Measurements from ENCODE around the gene RASAL3. TPM values are rescaled to one million over a fixed set of nuclear protein-coding genes. Genes with fewer than 3 reads are reported as not detected.

Gene RASAL3
- total RNA-seq, 2 donors from 2014 or later = 2.8 to 4.3 TPM

DNA sequence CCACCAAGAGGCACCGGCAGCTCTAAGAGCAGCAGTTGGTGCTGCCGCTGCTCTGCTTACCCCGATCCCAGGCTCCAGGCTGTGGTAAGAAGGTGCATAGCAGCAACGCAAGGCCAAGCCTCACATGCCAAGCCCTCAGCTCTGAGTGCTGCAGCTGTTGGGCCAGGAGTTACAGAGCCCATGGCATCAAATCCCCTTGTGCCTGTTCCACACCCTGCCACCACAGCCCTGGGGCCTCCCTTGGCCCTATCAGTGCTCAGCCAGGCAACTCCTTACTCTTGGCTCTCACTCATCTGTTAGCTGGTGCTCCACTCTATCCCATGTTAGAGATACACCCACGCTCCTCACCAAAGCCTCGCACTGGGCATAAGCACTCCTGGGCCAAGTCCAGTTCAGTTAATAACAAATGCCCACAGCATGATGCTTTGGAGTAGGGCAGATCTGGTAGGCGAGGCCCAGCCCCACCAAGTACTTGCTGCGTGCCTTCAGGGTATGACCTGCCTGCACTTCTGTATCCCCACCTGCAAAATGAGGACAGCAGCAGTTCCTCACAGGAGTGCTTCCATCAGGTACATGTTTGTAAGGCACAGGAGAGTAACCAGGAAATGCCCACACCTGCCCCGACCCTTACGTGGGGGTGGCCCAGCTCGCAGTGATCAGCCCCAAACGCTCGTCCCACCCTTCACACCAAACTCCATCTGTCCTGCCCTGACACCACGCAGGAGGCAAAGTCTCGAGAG, 61.8 kb downstream of the RASAL3 start:
- Histone ChIP-seq H3K36me3 (peaks cover 13 to 30% of the 10 kb centered on the region in 2 donors), H3K4me3 (no peak overlapping the region), H3K27ac (peak overlapping the region; percentile 19 to 62), H3K9me3 (no peaks in the 10 kb centered on the region), H3K27me3 (replicated peaks; ENCODE audit: insufficient read depth) (no peaks in the 10 kb centered on the region), H3K4me1 (replicated peaks) (no peaks in the 10 kb centered on the region)
- intact Hi-C loops (cut with DNase I) = no loop called here
- TF ChIP-seq POLR2AphosphoS5 (IDR thresholded peaks at IDR 0.05) (no peak), POLR2A (IDR thresholded peaks at IDR 0.05) (no peak)
- TF ChIP-seq, protein P1, sequence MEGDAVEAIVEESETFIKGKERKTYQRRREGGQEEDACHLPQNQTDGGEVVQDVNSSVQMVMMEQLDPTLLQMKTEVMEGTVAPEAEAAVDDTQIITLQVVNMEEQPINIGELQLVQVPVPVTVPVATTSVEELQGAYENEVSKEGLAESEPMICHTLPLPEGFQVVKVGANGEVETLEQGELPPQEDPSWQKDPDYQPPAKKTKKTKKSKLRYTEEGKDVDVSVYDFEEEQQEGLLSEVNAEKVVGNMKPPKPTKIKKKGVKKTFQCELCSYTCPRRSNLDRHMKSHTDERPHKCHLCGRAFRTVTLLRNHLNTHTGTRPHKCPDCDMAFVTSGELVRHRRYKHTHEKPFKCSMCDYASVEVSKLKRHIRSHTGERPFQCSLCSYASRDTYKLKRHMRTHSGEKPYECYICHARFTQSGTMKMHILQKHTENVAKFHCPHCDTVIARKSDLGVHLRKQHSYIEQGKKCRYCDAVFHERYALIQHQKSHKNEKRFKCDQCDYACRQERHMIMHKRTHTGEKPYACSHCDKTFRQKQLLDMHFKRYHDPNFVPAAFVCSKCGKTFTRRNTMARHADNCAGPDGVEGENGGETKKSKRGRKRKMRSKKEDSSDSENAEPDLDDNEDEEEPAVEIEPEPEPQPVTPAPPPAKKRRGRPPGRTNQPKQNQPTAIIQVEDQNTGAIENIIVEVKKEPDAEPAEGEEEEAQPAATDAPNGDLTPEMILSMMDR (IDR thresholded peaks at IDR 0.05) = no peak
- no peak for DNase-seq (ENCODE audit: low spot score)
- WGBS = 87% methylated on average over 15 of the region's 15 CpGs

MicroRNAs encoded within 50 kb of the gene (microRNA counts, 767-probe panel; counts per million panel counts)
- 0 to 431 counts per million in 2 donors for microRNA hsa-miR-1470

Small RNA genes lying within 50 kb of the gene (microRNA-seq; reads per million reads assigned to microRNA genes)
- not detected for gene MIR1470

Small RNA genes lying within 50 kb of the gene (small RNA-seq; reads per million reads assigned to genes)
- gene MIR1470 = 0 reads per million in 2 donors

Other genes with a start within 250 kb of the RASAL3 start
- 1 to 10 TPM; 1.4 to 1.6 TPM for gene EPHX3, start 232.1 kb downstream of the RASAL3 start, total RNA-seq
- gene BRD4, start 132.0 kb downstream of the RASAL3 start, total RNA-seq = 10 to 100 TPM; 45.6 to 76.0 TPM
- gene AKAP8, start 84.8 kb downstream of the RASAL3 start, total RNA-seq = 10 to 100 TPM; 30.3 to 34.2 TPM
- 100 to 1,000 TPM; 107 to 269 TPM for gene AKAP8L, start 45.6 kb downstream of the RASAL3 start, total RNA-seq
- 10 to 100 TPM; 55.9 to 93.3 TPM for gene WIZ, start 14.6 kb downstream of the RASAL3 start, total RNA-seq
- gene PGLYRP2, start 15.0 kb upstream of the RASAL3 start, total RNA-seq = 10 to 100 TPM in 1 of 2 donors, 1 to 10 TPM in 1; 9.2 to 31.9 TPM
- gene CYP4F22, start 44.0 kb upstream of the RASAL3 start, total RNA-seq = 10 to 100 TPM; 28.9 to 48.1 TPM
- gene CYP4F8, start 150.7 kb upstream of the RASAL3 start, total RNA-seq = 10 to 100 TPM; 14.9 to 67.3 TPM
- 1 to 10 TPM in 1 of 2 donors, under 1 TPM in 1; 0.28 to 2.0 TPM for gene CYP4F3, start 176.4 kb upstream of the RASAL3 start, total RNA-seq
- 10 to 100 TPM in 1 of 2 donors, 1 to 10 TPM in 1; 6.9 to 50.9 TPM for gene CYP4F12, start 208.5 kb upstream of the RASAL3 start, total RNA-seq